GM18502 (cell line): ENCODE data around the gene RREB1.
"Not testable (repeated sequence)": the region's sequence is repeated elsewhere in the genome, so short reads cannot be mapped to it uniquely, and the experiment has no call there.

ENCODE experiments used
- ATAC-seq: cut with Tn5 transposase; IDR thresholded peaks from one replicate; pipeline ENCODE4 v1.9.1; 2021; ENCODE audit warnings: mild to moderate bottlenecking; ENCODE audit not compliant: unreplicated experiment, poor library complexity

RREB1 gene

DNA sequence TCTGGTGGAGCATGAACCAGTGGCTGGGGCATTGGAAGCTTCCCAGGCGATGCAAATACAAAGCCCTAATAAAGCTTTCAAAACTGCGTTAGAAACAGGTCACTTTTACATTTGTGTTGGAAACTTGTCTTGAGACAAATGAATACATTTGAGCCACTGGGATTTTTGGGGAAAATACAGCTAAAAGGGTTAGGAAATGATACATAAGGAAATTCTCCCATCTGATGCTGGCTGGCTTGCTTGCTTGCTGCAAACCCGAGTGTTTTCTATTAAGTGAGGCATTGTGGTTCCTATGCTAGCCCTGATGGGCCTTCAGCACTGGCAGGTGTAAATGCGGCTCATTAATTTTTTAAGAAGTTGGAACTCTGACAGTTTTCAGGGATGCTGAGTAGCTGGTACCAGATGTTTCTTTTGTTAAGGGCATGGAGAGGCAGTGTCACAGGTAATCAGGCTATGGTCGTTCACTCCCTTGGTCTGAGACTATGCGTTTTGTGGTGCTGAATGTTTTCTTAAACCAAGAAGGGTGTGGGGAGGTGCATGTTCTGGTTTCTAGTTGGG, 35.2 kb downstream of the RREB1 start:
- no peak for ATAC-seq

DNA sequence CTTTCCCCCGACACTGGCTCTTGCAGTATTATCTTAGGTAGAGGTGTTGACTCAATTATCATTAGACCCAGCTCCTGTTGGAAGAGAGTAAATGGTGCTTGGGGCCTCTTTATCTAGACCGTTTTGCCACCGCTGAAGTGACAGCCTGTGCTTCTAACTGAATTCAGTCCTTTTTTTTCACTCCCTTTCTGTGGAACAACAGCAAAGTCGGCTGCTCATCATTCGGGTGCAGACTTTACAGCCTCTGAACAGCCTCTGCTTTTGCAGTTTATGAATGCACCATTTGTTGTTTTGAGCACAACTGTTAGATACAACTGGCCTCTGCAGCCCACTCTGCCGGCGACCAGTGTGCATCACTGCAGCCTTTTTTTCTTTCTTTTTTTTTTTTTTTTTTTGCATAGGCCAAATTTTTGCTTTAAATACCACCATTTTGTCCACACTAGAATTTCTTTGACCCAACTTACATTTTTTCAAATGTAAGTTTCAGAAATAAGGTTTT, 35.8 kb downstream of the RREB1 start:
- ATAC-seq = no peak

DNA sequence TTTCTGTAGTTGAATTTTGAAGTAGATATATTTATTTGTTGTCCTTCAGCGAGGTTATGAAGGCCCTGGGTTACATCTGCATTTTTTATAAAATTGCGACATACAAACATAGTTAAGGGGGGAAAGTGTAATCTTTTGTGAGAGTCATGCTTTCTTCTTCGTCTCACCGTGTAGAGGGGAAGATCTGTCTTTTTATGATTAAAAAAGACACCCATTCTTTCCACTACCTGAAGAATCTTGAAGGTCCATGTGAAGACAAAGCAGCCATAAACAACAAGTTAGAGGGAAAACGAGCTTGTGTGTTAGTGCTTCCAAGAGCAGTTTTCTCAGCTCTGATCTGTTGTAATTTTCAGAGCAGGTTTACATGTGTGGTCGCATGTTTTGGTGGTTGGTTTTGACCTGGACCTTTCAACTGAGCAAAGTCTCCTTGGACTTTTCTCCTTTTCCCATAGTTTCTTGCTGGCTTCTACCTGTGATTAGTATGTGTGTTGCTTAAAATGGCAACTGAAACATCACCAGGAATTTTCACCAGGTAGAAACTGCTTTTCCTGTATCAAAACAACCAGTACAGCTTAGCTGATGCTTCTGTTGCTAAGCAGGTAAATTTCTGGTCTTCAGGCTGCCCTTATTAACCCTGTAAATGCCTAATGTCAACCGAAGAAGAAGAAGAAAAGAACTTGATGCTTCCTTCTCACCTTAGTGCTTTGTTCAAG, 37.3 kb downstream of the RREB1 start:
- no peak for ATAC-seq

DNA sequence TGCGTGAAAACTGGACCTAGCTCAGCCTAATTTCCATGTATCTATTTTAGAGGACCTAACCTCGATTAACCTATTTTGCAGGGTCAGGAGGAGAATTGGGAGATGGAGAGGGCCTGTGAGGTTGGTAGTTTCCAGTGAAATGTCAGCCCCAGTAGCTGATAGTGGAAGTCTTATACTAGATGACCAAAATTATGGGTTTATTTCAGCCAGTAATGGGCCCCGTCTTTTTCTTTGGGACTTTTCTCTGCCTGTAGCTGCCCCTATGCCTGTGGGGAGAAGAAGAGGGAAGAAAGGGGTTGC, 37.8 kb downstream of the RREB1 start:
- ATAC-seq = no peak

DNA sequence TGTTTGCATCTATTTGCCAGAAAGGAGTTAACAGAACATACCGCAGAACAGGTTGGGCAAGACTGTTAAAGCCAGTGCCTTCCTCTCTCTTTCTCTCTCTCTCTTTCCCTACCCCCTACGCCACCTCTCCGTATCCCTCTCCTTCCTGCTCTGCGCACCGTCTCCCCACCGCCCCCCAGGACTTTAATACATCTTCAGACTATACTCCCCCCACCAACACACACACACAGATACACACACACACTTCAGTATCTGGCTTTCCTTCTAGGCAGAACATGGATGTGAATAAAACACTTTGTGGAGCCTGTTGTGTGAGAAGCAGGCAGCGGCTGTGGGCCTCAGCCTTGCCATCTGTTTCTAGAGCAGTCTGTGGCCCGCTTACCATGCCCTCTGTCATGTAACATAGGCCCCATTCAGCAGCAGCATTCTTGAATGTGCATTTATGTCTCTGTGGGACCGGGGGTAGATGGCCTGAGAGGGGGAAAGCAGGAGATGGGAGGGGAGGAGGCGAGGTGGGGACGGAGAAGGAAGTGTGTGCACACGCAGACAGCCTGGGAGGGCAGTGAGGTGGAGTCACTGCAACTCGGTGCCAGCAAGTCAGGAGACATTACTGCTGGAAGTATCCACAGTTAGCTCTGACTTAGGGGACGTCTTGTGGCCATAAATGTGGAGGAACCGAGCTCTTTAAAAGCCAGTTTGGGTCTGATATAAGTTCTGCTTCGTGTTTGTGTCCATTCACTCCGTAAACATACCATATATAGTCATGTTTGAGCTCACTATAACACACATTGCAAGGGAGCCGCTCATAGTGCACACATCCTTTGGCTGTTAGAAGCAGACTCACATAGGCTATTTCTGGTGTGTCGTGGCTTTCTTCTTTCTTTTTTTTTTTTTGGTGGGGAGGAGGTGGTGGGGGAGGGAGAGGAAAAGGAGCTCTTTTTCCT, 38.4 kb downstream of the RREB1 start:
- ATAC-seq = peak; percentile 63

DNA sequence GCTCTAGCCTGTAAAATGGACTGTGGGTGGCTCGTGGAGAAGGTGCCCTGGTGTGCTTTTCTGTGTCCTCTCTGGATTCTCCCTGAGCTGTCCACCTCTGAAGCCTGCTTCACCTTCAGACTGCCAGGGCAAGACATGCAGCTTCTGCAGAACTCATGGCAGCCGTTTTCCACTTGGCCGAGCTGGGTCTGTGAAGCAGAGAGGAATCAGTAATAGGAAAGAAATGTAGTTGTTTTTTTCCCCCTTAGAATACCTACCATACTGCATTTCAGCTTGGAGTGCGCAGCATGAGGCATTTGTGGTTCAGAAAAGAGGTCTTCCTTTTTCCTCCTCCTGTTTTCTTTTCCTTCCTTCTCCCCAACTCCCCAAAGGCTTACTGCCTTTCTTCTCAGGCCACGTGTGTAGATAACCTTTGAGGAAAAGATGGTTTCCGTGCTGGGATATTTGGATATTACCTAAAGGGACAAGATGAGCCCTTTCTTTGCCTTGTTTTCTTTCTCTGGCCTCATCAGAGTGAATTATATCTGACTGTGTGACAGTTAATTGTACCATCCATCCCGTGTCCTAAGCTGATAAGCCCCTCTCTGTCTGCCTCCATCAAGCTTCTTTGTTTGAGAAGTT, 39.4 kb downstream of the RREB1 start:
- ATAC-seq = no peak

DNA sequence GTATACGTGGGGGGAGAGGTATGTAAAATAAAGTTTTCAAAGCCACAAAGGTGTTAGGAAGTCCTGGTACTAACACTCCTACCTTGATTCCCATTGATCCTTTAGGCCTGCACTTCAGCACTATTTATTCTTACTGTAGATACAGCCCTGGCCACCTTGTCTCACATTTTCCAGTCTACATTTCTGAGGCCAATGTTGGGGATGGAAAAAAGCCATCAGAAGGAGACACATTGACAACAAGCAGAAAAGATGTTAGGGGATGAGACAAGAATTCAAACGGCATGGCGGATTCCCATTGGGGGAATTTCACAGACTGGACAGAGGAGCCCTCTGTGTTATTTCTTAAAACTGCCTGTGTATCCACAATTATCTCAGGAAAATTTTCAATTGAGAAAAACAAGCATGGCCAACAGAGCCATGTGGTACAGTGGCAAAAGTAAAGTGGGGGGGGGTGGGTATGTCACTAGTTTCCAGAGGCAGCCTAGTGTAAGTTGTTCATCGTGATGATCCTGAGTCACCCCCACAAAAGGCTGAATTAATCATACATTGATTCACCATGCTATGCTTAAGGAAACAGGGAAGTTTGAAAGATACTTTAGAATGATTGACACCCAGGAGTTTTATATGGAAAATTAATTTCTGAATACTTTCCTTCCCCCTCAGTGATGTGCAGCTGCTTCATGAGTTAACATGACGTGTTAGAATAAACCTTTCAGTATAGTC, 40.5 kb downstream of the RREB1 start:
- ATAC-seq = no peak

DNA sequence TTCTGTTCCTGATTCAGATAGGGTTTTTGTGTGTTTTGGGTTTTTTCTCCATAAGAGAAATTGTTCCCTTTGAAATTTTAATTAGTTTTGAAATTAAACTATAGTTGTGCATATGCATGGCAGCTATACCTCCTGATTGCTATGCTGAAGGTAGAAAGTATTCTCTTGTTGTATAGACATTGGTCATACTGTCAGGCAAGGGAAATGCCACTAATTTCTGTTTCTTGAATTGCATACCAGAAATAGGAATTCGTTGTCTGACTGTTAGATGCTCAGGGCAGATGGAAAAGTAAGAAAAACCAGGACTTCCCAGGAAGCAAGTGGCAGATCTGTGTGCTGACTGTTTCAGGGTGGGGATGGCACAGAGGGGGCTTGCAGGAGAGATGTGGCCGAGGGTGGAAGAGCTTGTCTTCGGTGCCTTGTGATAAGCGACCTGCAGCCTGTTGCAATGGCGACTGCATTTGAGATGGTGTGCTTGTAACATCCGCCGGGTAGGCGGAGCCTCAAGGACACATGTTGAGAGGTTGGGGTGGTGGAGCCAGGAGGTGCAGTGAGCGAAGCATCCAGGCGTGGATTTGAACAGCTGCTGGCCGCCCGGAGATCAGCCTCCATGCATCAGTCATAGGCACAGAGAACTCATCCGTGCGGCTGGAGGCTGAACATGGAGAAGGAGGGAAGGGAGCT, 42.8 kb downstream of the RREB1 start:
- ATAC-seq = no peak

DNA sequence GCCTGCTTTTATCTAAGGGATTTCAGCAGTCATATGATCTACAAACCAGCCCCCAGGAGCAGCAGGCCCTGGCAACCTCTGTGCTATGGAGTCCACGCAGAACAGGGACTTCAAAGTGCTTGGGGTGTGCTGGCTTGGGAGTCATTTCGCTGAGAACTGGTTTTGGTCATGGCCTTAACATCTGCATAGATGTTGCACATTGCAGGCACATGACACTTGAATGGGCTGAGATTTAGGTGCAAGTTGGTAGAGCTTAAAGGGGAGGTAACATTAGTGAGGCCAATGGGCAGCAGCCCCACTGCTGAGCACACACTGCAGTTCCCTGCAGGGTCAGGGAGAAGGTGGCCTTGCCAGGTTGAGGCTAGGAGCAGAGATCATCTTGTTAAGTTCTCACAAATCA, 43.6 kb downstream of the RREB1 start:
- ATAC-seq = no peak

DNA sequence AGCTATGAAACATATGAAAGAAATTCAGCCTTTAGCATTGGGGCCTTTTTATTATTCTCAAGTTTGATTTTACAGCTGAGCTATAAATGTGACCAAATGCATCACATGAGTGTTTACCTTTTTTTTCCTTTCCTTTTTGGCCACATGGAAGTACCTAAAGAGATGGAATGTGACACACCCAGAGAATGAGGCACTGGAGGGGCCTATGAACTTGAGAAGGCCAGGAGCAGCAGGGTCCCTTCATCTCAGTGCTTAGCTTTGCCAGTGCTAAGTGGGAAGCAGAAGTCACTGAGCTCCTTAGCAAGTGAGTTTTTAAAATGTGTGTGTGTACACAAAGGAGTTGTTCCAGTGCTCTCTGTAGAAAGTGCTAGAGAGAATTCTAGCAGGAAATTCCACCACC, 44.7 kb downstream of the RREB1 start:
- no peak for ATAC-seq

DNA sequence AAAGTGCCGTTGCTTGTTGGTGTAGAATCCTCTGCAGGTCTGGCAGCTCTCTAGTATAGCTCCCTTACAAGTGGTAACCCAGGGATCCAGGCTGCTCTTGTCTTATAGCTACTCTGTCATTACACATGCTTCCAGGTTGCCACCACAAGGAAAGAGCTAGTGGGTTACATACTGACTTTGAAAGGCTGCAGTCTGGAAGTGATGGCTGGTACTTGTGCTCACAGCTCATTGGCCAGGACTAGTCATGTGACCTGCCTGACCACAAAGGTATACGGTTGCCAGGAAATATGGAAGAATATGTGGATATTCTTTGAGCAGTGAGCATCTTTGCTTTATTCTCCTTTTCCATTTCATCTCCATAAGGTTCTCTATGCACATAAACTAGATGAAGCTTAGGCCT, 46.0 kb downstream of the RREB1 start:
- no peak for ATAC-seq

DNA sequence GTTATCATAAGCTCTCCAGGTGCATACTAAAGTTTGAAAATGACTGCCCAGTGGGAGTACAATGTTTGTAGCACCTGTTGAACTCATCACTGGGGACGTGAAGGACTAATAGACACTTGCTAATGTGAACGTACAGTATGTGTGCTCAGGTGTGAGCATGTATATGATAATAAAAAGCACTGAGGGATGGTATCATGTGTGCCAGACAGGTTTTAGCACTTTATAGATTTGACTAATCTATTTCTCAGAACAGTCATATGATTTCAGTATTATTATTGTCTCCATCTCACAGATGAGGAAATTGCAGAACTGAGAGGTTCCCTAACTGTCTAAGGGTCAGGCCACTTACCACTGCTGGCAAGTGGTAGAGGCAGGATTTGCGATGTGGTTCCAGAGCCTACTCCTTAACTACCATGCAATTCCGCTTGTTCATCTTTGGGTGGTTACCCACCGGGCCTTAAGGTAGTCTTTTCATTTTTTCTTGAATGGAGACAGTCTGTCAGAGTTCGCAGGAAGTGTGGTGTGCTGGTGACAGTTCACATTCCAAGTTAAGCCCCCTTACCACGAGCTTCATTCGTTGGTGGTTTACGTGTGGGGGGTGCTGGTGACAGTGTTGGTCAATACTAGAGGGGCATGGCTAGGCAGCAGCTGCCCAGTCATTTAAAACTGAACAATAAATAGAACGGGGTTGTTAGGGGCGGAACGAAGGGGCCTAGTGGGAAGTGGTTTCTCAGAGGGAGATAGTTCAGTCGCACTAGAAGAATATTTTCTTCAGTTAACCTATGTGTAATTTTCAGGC, 46.8 kb downstream of the RREB1 start:
- ATAC-seq = peak; percentile 73

DNA sequence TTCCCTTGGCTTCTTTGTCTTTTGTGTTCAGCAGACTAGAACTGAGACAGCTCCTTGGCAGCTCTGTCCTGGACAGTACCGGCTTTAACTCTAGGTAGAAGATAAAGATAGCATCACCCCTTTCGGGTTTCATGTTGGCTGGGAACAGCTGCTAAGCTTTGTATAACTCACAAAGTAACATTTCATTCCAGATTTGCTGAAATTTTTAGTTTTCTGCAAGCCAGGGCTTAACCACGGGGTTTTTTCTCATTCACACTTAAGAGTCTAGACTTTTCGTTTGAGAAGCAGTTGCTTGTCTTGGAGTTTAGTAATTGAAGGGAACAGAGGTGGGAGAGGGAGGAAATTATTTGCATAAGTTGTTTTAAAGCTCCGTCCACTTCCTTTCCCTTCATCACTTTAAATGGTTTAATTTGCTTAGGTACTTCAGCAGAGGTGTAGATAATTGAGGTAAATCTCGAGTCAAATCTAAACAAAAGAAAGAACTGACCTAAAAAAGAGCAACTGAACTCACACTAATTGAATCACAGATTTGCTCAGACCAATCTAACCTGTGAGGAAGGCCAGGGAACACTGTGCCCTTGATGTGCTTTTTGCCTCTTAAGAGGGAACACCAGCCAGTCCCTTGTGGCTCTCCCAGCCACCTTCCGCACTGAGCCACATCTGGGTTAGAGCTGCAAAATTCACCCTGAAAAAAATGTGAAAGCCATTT, 48.3 kb downstream of the RREB1 start:
- peak; percentile 45 for ATAC-seq

DNA sequence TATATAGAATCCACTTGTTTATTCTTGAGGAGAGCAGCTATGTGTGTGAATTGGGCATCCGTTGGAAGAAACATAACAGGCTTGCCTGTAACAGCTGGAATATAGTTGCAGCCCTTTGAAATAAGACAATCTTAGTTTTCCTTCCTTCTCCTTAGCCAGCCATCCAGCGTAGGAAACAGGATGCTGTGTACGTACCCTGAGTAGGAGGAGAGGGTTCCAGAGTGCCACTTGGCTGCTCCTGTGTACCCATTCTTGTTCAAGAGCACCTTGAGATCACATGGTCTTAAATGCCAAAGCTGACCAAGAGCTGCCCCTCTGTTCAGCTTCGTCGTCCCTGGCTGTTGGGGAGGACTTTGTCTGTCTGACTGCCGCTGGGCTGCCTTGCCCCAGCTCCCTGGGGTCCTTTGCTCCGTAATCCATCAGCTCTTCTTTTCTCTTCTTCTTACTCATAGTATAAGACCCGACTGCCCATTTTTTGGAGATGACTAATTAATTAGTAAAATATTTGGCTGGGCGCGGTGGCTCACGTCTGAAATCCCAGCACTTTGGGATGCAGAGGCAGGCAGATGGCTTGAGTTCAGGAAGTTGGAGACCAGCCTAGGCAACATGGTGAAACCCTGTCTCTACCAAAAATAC, 49.0 kb downstream of the RREB1 start:
- no peak for ATAC-seq

DNA sequence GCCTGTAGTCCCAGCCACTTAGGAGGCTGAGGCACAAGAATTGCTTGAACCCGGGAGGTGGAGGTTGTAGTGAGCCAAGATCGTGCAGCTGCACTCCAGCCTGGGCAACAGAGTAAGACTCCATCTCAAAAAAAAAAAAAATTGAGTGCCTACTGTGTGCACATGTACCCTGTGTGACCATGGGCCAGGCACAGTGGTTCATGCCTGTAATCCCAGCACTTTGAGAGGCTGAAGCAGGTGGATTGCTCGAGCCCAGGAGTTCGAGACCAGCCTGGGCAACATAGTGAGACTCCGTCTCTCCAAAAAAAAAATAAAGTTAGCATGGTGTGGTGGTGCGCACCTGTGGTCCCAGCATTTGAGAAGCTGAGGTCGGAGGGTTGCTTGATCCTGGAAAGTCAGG, 49.5 kb downstream of the RREB1 start:
- not testable (repeated sequence) for ATAC-seq

DNA sequence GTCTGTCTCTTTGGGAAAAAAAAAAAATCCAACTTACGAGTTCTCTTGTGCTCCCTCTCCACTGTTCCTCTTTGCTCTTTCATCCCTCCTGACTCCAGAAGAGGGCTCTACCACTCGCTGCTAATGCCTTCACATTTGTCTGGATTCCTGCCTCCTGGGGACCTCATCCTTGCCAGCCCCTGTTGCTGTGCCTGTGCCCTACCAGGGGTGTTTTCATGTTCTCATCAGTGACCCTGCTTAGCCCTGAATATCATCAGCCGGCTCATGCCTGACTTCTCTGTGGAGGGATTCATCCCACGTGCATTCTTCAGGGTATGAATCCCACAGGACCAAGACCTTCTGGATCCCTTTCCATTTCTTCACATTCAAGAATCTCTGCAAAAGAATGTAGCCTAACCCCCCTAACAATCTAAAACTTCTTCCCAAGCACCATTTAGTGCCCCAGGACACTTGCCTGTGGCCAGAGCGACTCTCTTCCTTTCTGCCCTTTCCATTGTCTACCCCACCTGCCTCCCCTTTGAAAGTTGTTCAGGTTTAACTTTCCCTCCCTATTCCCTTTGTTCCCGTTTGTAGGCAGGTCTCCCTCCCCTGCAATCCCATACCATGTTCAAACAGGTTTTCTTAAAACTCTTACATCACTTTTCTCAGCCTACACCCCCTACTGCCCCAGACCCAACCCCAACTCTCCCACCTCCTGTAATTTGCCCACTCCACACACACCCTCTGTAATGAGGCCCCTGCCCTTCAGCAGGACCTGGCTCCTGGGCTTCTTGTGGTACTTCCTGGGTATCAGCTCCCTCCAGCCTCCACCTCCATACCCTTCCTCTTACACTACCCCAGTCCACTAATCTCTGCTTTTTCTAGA, 50.2 kb downstream of the RREB1 start:
- no peak for ATAC-seq
